Measurements from ENCODE around the gene PHKG2.
A peak's percentile ranks its signal among the peaks of the same experiment; 100 is the strongest.

Gene PHKG2

GRCh38 chr16:30756781-30757100 is 8.5 kb downstream of the PHKG2 start:
- no peak for DNase-seq (ENCODE audit: low spot score)

GRCh38 chr16:30757316-30757715 is 9.1 kb downstream of the PHKG2 start:
- no peak for DNase-seq (ENCODE audit: low spot score)

- no peak for DNase-seq (ENCODE audit: low spot score)
These were observed 10.8 kb downstream of the PHKG2 start for GRCh38 chr16:30758988-30759491.

- no peak for DNase-seq (ENCODE audit: low spot score)
These were observed 11.9 kb downstream of the PHKG2 start for GRCh38 chr16:30760001-30760559.

GRCh38 chr16:30760577-30761426 is 12.6 kb downstream of the PHKG2 start:
- DNase-seq (ENCODE audit: low spot score) = no peak

- peak; percentile 57 for DNase-seq (ENCODE audit: low spot score)
These were observed 13.3 kb downstream of the PHKG2 start for GRCh38 chr16:30761427-30761927.

- DNase-seq (ENCODE audit: low spot score) = peak; percentile 100
These were observed 14.0 kb downstream of the PHKG2 start, which contains the start of the genes CFAP119 and RNF40 for GRCh38 chr16:30761928-30762902. Gene CFAP119 (minus strand): TSS chr16:30762062. CDS start chr16:30761748, 314 bp downstream. Gene RNF40 (plus strand): TSS chr16:30762322. CDS start chr16:30762546, 224 bp downstream.

- no peak for DNase-seq (ENCODE audit: low spot score)
These were observed 14.9 kb downstream of the PHKG2 start for GRCh38 chr16:30762991-30763725.

- DNase-seq (ENCODE audit: low spot score) = no peak
These were observed 15.9 kb downstream of the PHKG2 start for GRCh38 chr16:30764086-30764485.

- no peak for DNase-seq (ENCODE audit: low spot score)
These were observed 16.7 kb downstream of the PHKG2 start for GRCh38 chr16:30764816-30765465.

- no peak for DNase-seq (ENCODE audit: low spot score)
These were observed 18.1 kb downstream of the PHKG2 start for GRCh38 chr16:30766206-30766932.

- no peak for DNase-seq (ENCODE audit: low spot score)
These were observed 18.7 kb downstream of the PHKG2 start for GRCh38 chr16:30766933-30767284.

- no peak for DNase-seq (ENCODE audit: low spot score)
These were observed 19.7 kb downstream of the PHKG2 start for GRCh38 chr16:30767767-30768465.

- no peak for DNase-seq (ENCODE audit: low spot score)
These were observed 20.5 kb downstream of the PHKG2 start for GRCh38 chr16:30768583-30769181.

- DNase-seq (ENCODE audit: low spot score) = no peak
These were observed 21.3 kb downstream of the PHKG2 start for GRCh38 chr16:30769379-30770089.

- no peak for DNase-seq (ENCODE audit: low spot score)
These were observed 23.5 kb downstream of the PHKG2 start for GRCh38 chr16:30771726-30772125.

GRCh38 chr16:30773826-30774225 is 25.6 kb downstream of the PHKG2 start:
- DNase-seq (ENCODE audit: low spot score) = no peak

- DNase-seq (ENCODE audit: low spot score) = no peak
These were observed 26.3 kb downstream of the PHKG2 start for GRCh38 chr16:30774367-30775130.

All from AG08396 (cell line).